ENCODE data around the gene ANKHD1. TPM values are rescaled to one million over a fixed set of nuclear protein-coding genes. Genes with fewer than 3 reads are reported as not detected.

ANKHD1 gene
- polyA plus RNA-seq, 3 donors: 29.0 to 110 (median 43.6) TPM

DNA sequence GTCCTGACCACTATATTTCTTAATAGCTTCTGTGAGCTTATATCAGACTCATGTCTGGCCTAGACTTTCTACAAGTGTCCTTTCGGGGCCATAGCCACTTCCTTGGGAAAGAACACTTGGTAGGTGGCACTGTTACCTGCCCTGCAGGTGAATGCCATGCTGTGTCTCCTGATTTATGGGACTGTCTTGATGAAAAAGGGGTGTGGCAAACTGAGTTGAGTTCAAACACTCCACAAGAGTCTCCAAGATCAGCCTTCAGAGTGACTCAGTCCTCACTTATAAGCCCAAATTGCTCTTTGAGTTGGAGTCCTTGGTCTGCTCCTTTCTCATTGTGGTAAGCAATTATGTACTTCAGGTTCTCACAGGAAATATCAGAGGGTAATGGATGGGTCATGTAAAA is 9.9 kb upstream of the ANKHD1 start:
- H3K9me3 Mint-ChIP-seq: no peaks in the 10 kb centered on the region
- no peaks in the 10 kb centered on the region for H3K36me3 ChIP-seq (replicated peaks in 1 of 2; ENCODE audit: control insufficient read depth in 1 of 2, insufficient read depth in 2 of 2, low read length in 2 of 2)
- H3K27ac ChIP-seq (ENCODE audit: low read depth in 1 of 2, low read length in 2 of 2): peak overlapping the region in 1 of 2 donors; percentile 36
- H3K4me1 ChIP-seq (ENCODE audit: control insufficient read depth in 1 of 2, insufficient read depth in 2 of 2, low read length in 2 of 2): peaks cover 8 to 9% of the 10 kb centered on the region in 2 donors
- H3K9me3 ChIP-seq (replicated peaks in 1 of 2; ENCODE audit: control insufficient read depth in 1 of 2, insufficient read depth in 1 of 2, low read length in 2 of 2): no peaks in the 10 kb centered on the region
- H3K4me1 Mint-ChIP-seq: peaks cover 10% of the 10 kb centered on the region
- H2AFZ ChIP-seq (ENCODE audit: insufficient read depth, low read depth, low read length, poor library complexity, severe bottlenecking): no peak overlapping the region
- no peaks in the 10 kb centered on the region for H3K27me3 ChIP-seq (ENCODE audit: control insufficient read depth in 2 of 2, insufficient read depth in 2 of 2, low read length in 2 of 2)
- peaks cover 4% of the 10 kb centered on the region for H3K79me2 ChIP-seq (ENCODE audit: insufficient read depth, low read length)
- H3K4me3 Mint-ChIP-seq: no peak overlapping the region
- H3K36me3 Mint-ChIP-seq: peaks cover 0 to 9% of the 10 kb centered on the region in 2 donors
- DNase-seq: no peak
- no peak overlapping the region for H3K9ac ChIP-seq (ENCODE audit: insufficient read depth, low read length, poor library complexity, severe bottlenecking)
- no peaks in the 10 kb centered on the region for H4K20me1 ChIP-seq (ENCODE audit: insufficient read depth, low read length)
- H3K27ac Mint-ChIP-seq: peak overlapping the region in 2 of 7 donors; percentile 60 to 72
- intact Hi-C loops (cut with micrococcal nuclease): no loop called here
- no peak overlapping the region for H3K4me3 ChIP-seq (replicated peaks in 1 of 3; ENCODE audit: low read depth in 2 of 3, low read length in 3 of 3)
- 100% methylated on average over 1 of the region's 1 CpG for WGBS (ENCODE audit: insufficient coverage)
- peaks cover 0 to 2% (median 0%) of the 10 kb centered on the region in 3 donors for H3K27me3 Mint-ChIP-seq (ENCODE audit: low read depth in 3 of 3)
- no peak overlapping the region for H3K4me2 ChIP-seq (replicated peaks; ENCODE audit: extremely low read depth, low read length, poor library complexity, severe bottlenecking)
- TF ChIP-seq, protein P1, sequence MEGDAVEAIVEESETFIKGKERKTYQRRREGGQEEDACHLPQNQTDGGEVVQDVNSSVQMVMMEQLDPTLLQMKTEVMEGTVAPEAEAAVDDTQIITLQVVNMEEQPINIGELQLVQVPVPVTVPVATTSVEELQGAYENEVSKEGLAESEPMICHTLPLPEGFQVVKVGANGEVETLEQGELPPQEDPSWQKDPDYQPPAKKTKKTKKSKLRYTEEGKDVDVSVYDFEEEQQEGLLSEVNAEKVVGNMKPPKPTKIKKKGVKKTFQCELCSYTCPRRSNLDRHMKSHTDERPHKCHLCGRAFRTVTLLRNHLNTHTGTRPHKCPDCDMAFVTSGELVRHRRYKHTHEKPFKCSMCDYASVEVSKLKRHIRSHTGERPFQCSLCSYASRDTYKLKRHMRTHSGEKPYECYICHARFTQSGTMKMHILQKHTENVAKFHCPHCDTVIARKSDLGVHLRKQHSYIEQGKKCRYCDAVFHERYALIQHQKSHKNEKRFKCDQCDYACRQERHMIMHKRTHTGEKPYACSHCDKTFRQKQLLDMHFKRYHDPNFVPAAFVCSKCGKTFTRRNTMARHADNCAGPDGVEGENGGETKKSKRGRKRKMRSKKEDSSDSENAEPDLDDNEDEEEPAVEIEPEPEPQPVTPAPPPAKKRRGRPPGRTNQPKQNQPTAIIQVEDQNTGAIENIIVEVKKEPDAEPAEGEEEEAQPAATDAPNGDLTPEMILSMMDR (IDR thresholded peaks at IDR 0.05): no peak

DNA sequence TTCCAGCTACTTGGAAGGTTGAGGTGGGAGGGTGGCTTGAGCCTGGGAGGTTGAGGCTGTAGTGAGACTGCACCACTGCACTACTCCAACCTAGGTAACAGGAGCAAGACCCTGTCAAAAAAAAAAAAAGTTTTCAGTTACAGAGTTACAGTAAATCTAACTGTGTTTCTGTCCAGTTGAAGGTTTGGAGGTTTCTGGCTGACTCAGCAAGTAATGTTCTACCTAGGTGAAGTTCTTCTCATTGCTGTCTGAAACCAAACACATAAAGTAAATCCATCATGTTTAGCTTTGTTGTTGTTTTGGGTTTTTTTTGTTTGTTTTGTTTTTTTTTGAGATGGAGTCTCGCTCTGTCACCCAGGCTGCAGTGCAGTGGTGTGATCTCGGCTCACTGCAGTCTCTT is 7.9 kb upstream of the ANKHD1 start:
- no peaks in the 10 kb centered on the region for H3K9me3 Mint-ChIP-seq
- H4K20me1 ChIP-seq (ENCODE audit: insufficient read depth, low read length): no peaks in the 10 kb centered on the region
- TF ChIP-seq, protein P1 (IDR thresholded peaks at IDR 0.05): no peak

More for the DNA sequence above, 7.9 kb upstream of the ANKHD1 start:
- H3K4me2 ChIP-seq (replicated peaks; ENCODE audit: extremely low read depth, low read length, poor library complexity, severe bottlenecking): no peak overlapping the region
- no CpG with 5 or more reads among the region's 2 CpGs for WGBS (ENCODE audit: insufficient coverage)
- Mint-ChIP-seq H3K4me3 (no peak overlapping the region), H3K27ac (no peak overlapping the region), H3K27me3 (ENCODE audit: low read depth in 3 of 3) (no peaks in the 10 kb centered on the region), H3K4me1 (peaks cover 12% of the 10 kb centered on the region), H3K36me3 (peaks cover 0 to 9% of the 10 kb centered on the region in 2 donors)
- no peaks in the 10 kb centered on the region for H3K27me3 ChIP-seq (ENCODE audit: control insufficient read depth in 2 of 2, insufficient read depth in 2 of 2, low read length in 2 of 2)
- peaks cover 8 to 9% of the 10 kb centered on the region in 2 donors for H3K4me1 ChIP-seq (ENCODE audit: control insufficient read depth in 1 of 2, insufficient read depth in 2 of 2, low read length in 2 of 2)
- H3K4me3 ChIP-seq (replicated peaks in 1 of 3; ENCODE audit: low read depth in 2 of 3, low read length in 3 of 3): no peak overlapping the region
- no peak overlapping the region for H2AFZ ChIP-seq (ENCODE audit: insufficient read depth, low read depth, low read length, poor library complexity, severe bottlenecking)
- no peaks in the 10 kb centered on the region for H3K9me3 ChIP-seq (replicated peaks in 1 of 2; ENCODE audit: control insufficient read depth in 1 of 2, insufficient read depth in 1 of 2, low read length in 2 of 2)
- H3K79me2 ChIP-seq (ENCODE audit: insufficient read depth, low read length): peaks cover 15% of the 10 kb centered on the region
- no peak for DNase-seq
- H3K27ac ChIP-seq (ENCODE audit: low read depth in 1 of 2, low read length in 2 of 2): no peak overlapping the region
- intact Hi-C loops (cut with micrococcal nuclease): no loop called here
- no peaks in the 10 kb centered on the region for H3K36me3 ChIP-seq (replicated peaks in 1 of 2; ENCODE audit: control insufficient read depth in 1 of 2, insufficient read depth in 2 of 2, low read length in 2 of 2)
- H3K9ac ChIP-seq (ENCODE audit: insufficient read depth, low read length, poor library complexity, severe bottlenecking): no peak overlapping the region

All from CD14-positive monocyte (primary cell).